G401 (cell line): Measurements from ENCODE around the gene RBKS. TPM values are rescaled to one million over a fixed set of nuclear protein-coding genes. Genes with fewer than 3 reads are reported as not detected.

Source experiments
- total RNA-seq: library from RNA; depleted of rRNA; stranded (reverse); fragments of >200 nt; shearing (Covaris generic); gene quantifications from 2 replicates; pipeline ENCODE4 v1.2.3, GENCODE V29; 2014; rRNA removed

The RBKS gene
- total RNA-seq, 1 experiment from 2014 or later: 1.1 TPM

Other genes starting within 250 kb of the RBKS start
- 19.0 and 29.8 TPM in 2 replicates for gene SUPT7L, start 226.8 kb downstream of the RBKS start, total RNA-seq
- 36.1 and 41.5 TPM in 2 replicates for gene SLC4A1AP, start 226.5 kb downstream of the RBKS start, total RNA-seq
- 68.1 and 139 TPM in 2 replicates for gene MRPL33, start 118.7 kb downstream of the RBKS start, total RNA-seq
- gene BABAM2, start 342 bp upstream of the RBKS start, total RNA-seq: 26.6 and 42.3 TPM in 2 replicates